Measurements from ENCODE around the gene CTNNA3. TPM values are rescaled to one million over a fixed set of nuclear protein-coding genes. Genes with fewer than 3 reads are reported as not detected.

The CTNNA3 gene
- total RNA-seq, 1 donor from 2014 or later: 0.46 TPM

GRCh38 chr10:66008221-66008620, 1687.8 kb downstream of the CTNNA3 start:
- no peak for DNase-seq (ENCODE audit: low read depth)
- H3K4me3 ChIP-seq (ENCODE audit: low read depth, low read length): no peak overlapping the region
- TF ChIP-seq CTCF (conservative IDR thresholded peaks at IDR 0.05; ENCODE audit: low read depth, low read length): no peak

GRCh38 chr10:66006411-66006810, 1689.6 kb downstream of the CTNNA3 start:
- TF ChIP-seq CTCF (conservative IDR thresholded peaks at IDR 0.05; ENCODE audit: low read depth, low read length): no peak
- DNase-seq (ENCODE audit: low read depth): no peak
- no peak overlapping the region for H3K4me3 ChIP-seq (ENCODE audit: low read depth, low read length)

- no peak overlapping the region for H3K4me3 ChIP-seq (ENCODE audit: low read depth, low read length)
- no peak for DNase-seq (ENCODE audit: low read depth)
- no peak for TF ChIP-seq CTCF (conservative IDR thresholded peaks at IDR 0.05; ENCODE audit: low read depth, low read length)
These were observed 1702.5 kb downstream of the CTNNA3 start for GRCh38 chr10:65993451-65993850.

GRCh38 chr10:65968871-65969270, 1727.1 kb downstream of the CTNNA3 start:
- H3K4me3 ChIP-seq (ENCODE audit: low read depth, low read length): no peak overlapping the region
- no peak for TF ChIP-seq CTCF (conservative IDR thresholded peaks at IDR 0.05; ENCODE audit: low read depth, low read length)
- DNase-seq (ENCODE audit: low read depth): no peak

- no peak for DNase-seq (ENCODE audit: low read depth)
- H3K4me3 ChIP-seq (ENCODE audit: low read depth, low read length): no peak overlapping the region
- TF ChIP-seq CTCF (conservative IDR thresholded peaks at IDR 0.05; ENCODE audit: low read depth, low read length): no peak
These were observed 1727.6 kb downstream of the CTNNA3 start for GRCh38 chr10:65968437-65968836.

GRCh38 chr10:65964205-65964604, 1731.8 kb downstream of the CTNNA3 start:
- no peak for TF ChIP-seq CTCF (conservative IDR thresholded peaks at IDR 0.05; ENCODE audit: low read depth, low read length)
- DNase-seq (ENCODE audit: low read depth): no peak
- no peak overlapping the region for H3K4me3 ChIP-seq (ENCODE audit: low read depth, low read length)

- TF ChIP-seq CTCF (conservative IDR thresholded peaks at IDR 0.05; ENCODE audit: low read depth, low read length): no peak
- DNase-seq (ENCODE audit: low read depth): no peak
These were observed 1743.9 kb downstream of the CTNNA3 start for GRCh38 chr10:65952086-65952485.

More at GRCh38 chr10:65952086-65952485, 1743.9 kb downstream of the CTNNA3 start:
- H3K4me3 ChIP-seq (ENCODE audit: low read depth, low read length): no peak overlapping the region
